Hematopoietic multipotent progenitor cell (in vitro differentiated cells): ENCODE measurements around the gene MYMK. TPM values are rescaled to one million over a fixed set of nuclear protein-coding genes. Genes with fewer than 3 reads are reported as not detected.

Experiments used
- DNase-seq, 3 donors: peaks; one replicate each; pipeline ENCODE4 v3.0.0-alpha.2; 2011 to 2015; ENCODE audit warnings: low read depth in 2 of 3, low spot score in 2 of 3
- total RNA-seq: library from RNA; depleted of rRNA; stranded (reverse); fragments of >200 nt; gene quantifications from one replicate; pipeline ENCODE4 v1.2.3, GENCODE V29; 2012

MYMK gene
- total RNA-seq, 1 donor: not detected

- DNase-seq: no peak
These were observed 17.4 kb downstream of the MYMK start for GRCh38 chr9:133507246-133507965.

GRCh38 chr9:133506653-133507038 lies 18.1 kb downstream of the MYMK start:
- DNase-seq: no peak

GRCh38 chr9:133505901-133506652 lies 18.7 kb downstream of the MYMK start:
- DNase-seq: no peak

GRCh38 chr9:133505186-133505830 lies 19.5 kb downstream of the MYMK start:
- no peak for DNase-seq

- no peak for DNase-seq
These were observed 22.6 kb downstream of the MYMK start for GRCh38 chr9:133502112-133502511.

- DNase-seq: no peak
These were observed 24.9 kb downstream of the MYMK start for GRCh38 chr9:133499892-133500270.

GRCh38 chr9:133499132-133499891 lies 25.4 kb downstream of the MYMK start:
- no peak for DNase-seq

GRCh38 chr9:133496861-133497842 lies 27.6 kb downstream of the MYMK start:
- no peak for DNase-seq

GRCh38 chr9:133495327-133496293 lies 29.1 kb downstream of the MYMK start:
- DNase-seq: no peak

GRCh38 chr9:133494636-133495326 lies 30.0 kb downstream of the MYMK start:
- no peak for DNase-seq

- no peak for DNase-seq
These were observed 30.8 kb downstream of the MYMK start for GRCh38 chr9:133493845-133494540.

GRCh38 chr9:133493428-133493827 lies 31.3 kb downstream of the MYMK start:
- no peak for DNase-seq

GRCh38 chr9:133492061-133493021 lies 32.4 kb downstream of the MYMK start:
- DNase-seq: no peak

- no peak for DNase-seq
These were observed 33.2 kb downstream of the MYMK start for GRCh38 chr9:133491656-133491925.

GRCh38 chr9:133490865-133491655 lies 33.7 kb downstream of the MYMK start:
- DNase-seq: no peak

- DNase-seq: no peak
These were observed 34.5 kb downstream of the MYMK start for GRCh38 chr9:133490201-133490681.
